ENCODE results near the gene CEP170.
"Not testable (repeated sequence)": the region's sequence is repeated elsewhere in the genome, so short reads cannot be mapped to it uniquely, and the experiment has no call there.

DNA sequence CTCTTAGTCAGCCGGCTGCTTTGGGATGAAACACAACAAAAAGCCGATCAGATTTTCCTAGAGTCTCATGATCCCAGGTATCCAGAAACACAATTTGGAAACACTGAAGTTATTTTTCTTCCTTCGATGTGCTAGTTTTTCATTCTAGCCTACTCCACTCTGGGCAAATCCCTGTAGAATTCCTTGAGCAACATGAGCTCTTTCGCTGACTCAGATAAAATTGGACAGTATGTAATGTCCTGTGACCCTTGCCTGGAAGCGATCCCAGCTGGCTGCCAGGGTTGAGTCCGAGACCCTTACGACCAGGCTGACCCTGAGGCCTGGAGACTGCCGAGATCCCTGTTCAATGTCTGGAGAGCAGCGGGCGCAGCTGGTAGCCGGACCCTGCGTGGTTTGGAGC lies 147.9 kb downstream of the CEP170 start:
- TF ChIP-seq, protein P1, sequence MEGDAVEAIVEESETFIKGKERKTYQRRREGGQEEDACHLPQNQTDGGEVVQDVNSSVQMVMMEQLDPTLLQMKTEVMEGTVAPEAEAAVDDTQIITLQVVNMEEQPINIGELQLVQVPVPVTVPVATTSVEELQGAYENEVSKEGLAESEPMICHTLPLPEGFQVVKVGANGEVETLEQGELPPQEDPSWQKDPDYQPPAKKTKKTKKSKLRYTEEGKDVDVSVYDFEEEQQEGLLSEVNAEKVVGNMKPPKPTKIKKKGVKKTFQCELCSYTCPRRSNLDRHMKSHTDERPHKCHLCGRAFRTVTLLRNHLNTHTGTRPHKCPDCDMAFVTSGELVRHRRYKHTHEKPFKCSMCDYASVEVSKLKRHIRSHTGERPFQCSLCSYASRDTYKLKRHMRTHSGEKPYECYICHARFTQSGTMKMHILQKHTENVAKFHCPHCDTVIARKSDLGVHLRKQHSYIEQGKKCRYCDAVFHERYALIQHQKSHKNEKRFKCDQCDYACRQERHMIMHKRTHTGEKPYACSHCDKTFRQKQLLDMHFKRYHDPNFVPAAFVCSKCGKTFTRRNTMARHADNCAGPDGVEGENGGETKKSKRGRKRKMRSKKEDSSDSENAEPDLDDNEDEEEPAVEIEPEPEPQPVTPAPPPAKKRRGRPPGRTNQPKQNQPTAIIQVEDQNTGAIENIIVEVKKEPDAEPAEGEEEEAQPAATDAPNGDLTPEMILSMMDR (IDR thresholded peaks at IDR 0.05), result not testable (repeated sequence)
- TF ChIP-seq POLR2AphosphoS5, POLR2A (IDR thresholded peaks at IDR 0.05): not testable (repeated sequence)
